Neural cell (in vitro differentiated cells): Measurements from ENCODE around the gene LRRC4B.

Source experiments
- EP300 ChIP-seq: fragments of 450-650 bp; conservative IDR thresholded peaks from 2 replicates; pipeline ENCODE4 v1.6.1; 2014; ENCODE audit warnings: antibody characterized with exemption, mild to moderate bottlenecking, moderate library complexity; ENCODE audit not compliant: poor library complexity, severe bottlenecking
- MXI1 ChIP-seq: fragments of 450-650 bp; conservative IDR thresholded peaks from 2 replicates; pipeline ENCODE4 v1.6.1; 2014; ENCODE audit warnings: antibody characterized with exemption, mild to moderate bottlenecking; ENCODE audit not compliant: poor library complexity, severe bottlenecking
- RAD21 ChIP-seq: fragments of 450-650 bp; conservative IDR thresholded peaks from 2 replicates; pipeline ENCODE4 v1.6.1; 2014; ENCODE audit warnings: antibody characterized with exemption, mild to moderate bottlenecking, moderate library complexity
- SMC3 ChIP-seq: fragments of 450-650 bp; conservative IDR thresholded peaks from 2 replicates; pipeline ENCODE4 v1.6.1; 2014; ENCODE audit warnings: antibody characterized with exemption, mild to moderate bottlenecking, moderate library complexity; ENCODE audit not compliant: poor library complexity
- TF ChIP-seq, protein P1 (sequence below): fragments of 450-650 bp; IDR thresholded peaks from 2 replicates; pipeline ENCODE4 v1.5.1; 2014; ENCODE audit warnings: antibody characterized with exemption, mild to moderate bottlenecking, moderate library complexity; ENCODE audit not compliant: poor library complexity, severe bottlenecking
- TF ChIP-seq, protein P2 (sequence below): IDR thresholded peaks from 2 replicates; pipeline ENCODE4 v1.6.1; 2012; ENCODE audit warnings: borderline replicate concordance

DNA sequence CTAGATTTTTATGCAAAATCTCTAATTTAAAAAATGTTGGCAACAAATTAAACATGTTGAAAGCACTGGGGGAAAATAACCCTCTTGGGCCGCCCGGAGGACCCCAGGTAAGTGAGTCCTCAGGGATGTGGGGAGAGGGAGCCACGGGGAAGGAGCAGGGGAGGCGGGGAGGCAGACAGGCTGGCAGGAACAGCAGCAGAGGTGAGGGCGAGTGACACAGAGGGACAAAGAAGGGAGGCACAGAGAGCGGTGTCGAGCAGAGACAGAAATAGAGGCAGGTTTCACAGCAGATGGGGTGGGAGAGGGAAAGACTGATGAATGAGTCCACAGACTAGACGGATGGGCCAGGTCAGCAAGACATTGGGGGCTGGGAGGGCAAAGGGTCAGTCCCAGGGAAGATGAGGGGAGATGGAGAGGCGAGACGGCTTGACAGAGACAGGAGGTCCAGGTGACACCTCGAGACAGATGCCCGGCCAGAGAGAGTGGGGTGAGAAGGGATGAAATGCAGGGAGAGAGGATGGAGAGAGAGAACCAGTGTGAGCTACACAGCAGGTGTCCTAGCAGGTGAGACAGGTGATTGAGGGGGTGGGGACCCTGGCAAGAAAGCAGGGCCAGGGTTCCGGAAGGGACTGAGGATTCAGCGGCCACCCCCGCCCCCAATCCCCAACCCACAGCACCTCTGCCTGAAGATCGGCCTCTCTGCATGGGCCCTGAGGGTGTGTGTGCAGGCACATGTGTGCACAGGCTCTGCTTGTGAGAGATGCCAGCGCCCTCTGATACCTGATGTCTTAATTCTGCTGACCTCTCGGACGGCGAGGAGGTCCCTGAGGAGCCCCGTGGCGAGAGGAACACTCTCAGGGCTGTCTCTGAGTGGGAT, 3.8 kb downstream of the LRRC4B start:
- TF ChIP-seq EP300 (no peak), SMC3 (no peak), MXI1 (no peak), RAD21 (no peak)
- TF ChIP-seq, protein P1, sequence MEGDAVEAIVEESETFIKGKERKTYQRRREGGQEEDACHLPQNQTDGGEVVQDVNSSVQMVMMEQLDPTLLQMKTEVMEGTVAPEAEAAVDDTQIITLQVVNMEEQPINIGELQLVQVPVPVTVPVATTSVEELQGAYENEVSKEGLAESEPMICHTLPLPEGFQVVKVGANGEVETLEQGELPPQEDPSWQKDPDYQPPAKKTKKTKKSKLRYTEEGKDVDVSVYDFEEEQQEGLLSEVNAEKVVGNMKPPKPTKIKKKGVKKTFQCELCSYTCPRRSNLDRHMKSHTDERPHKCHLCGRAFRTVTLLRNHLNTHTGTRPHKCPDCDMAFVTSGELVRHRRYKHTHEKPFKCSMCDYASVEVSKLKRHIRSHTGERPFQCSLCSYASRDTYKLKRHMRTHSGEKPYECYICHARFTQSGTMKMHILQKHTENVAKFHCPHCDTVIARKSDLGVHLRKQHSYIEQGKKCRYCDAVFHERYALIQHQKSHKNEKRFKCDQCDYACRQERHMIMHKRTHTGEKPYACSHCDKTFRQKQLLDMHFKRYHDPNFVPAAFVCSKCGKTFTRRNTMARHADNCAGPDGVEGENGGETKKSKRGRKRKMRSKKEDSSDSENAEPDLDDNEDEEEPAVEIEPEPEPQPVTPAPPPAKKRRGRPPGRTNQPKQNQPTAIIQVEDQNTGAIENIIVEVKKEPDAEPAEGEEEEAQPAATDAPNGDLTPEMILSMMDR, result no peak
- TF ChIP-seq, protein P2, sequence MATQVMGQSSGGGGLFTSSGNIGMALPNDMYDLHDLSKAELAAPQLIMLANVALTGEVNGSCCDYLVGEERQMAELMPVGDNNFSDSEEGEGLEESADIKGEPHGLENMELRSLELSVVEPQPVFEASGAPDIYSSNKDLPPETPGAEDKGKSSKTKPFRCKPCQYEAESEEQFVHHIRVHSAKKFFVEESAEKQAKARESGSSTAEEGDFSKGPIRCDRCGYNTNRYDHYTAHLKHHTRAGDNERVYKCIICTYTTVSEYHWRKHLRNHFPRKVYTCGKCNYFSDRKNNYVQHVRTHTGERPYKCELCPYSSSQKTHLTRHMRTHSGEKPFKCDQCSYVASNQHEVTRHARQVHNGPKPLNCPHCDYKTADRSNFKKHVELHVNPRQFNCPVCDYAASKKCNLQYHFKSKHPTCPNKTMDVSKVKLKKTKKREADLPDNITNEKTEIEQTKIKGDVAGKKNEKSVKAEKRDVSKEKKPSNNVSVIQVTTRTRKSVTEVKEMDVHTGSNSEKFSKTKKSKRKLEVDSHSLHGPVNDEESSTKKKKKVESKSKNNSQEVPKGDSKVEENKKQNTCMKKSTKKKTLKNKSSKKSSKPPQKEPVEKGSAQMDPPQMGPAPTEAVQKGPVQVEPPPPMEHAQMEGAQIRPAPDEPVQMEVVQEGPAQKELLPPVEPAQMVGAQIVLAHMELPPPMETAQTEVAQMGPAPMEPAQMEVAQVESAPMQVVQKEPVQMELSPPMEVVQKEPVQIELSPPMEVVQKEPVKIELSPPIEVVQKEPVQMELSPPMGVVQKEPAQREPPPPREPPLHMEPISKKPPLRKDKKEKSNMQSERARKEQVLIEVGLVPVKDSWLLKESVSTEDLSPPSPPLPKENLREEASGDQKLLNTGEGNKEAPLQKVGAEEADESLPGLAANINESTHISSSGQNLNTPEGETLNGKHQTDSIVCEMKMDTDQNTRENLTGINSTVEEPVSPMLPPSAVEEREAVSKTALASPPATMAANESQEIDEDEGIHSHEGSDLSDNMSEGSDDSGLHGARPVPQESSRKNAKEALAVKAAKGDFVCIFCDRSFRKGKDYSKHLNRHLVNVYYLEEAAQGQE, result no peak
